Measurements from ENCODE around the gene GLRB.

DNA sequence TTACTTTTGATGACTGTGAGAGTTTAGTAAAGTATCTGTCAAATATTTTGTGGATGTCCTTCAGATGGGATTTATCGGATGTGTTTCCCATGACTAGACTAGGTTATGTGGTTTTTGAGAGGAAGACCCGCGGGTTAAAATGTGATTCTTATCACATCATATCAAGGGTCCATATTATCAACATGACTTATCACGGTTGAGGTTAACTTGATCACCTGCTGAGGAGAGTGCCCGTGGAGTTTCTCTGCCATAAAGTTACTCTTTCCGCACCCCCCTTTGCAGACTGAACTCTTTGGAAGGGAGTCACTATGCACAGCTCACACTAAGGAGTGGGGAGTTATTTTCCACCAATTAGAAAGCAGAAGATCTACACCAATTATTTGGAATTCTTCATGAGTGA lies 38.7 kb downstream of the GLRB start:
- TF ChIP-seq CTCF (IDR thresholded peaks at IDR 0.05) (no peak), POLR2A (IDR thresholded peaks at IDR 0.05) (no peak)
